ENCODE results near the gene KIF5C. TPM values are rescaled to one million over a fixed set of nuclear protein-coding genes. Genes with fewer than 3 reads are reported as not detected.

KIF5C gene
- total RNA-seq (2016; rRNA removed; fragmentation: Illumina TruSeq; extraction: Trizol): 0.15 TPM in 2 replicates
- not detected in 2 replicates for total RNA-seq (2016; cell fraction: cytosol; rRNA removed; fragmentation: Illumina TruSeq; extraction: Trizol; ENCODE audit: low read depth)
- 0.13 and 0.31 TPM in 2 replicates for total RNA-seq (2016; cell fraction: insoluble cytoplasmic fraction; rRNA removed; fragmentation: Illumina TruSeq; extraction: Trizol)
- 0.09 TPM in 1 of 2 replicates, not detected in the other for total RNA-seq (2016; cell fraction: membrane; rRNA removed; fragmentation: Illumina TruSeq; extraction: Trizol)
- total RNA-seq (2016; cell fraction: nucleus; rRNA removed; fragmentation: Illumina TruSeq; extraction: Trizol): 0.31 and 0.47 TPM in 2 replicates
- 0.17 and 0.20 TPM in 2 replicates for polyA plus RNA-seq (2011; rRNA removed)
- 0.05 and 0.21 TPM in 2 replicates for polyA plus RNA-seq (2011; cell fraction: cytosol; rRNA removed)
- 0.37 and 0.74 TPM in 2 replicates for polyA plus RNA-seq (2011; cell fraction: nucleus; rRNA removed)
- 0.16 and 0.43 TPM in 2 replicates for polyA plus RNA-seq (2012)
- not detected in 2 replicates for polyA plus RNA-seq (2016; cell fraction: cytosol; fragmentation: Illumina TruSeq; extraction: Trizol; ENCODE audit: low read depth)
- 0.12 and 0.17 TPM in 2 replicates for polyA plus RNA-seq (2016; cell fraction: insoluble cytoplasmic fraction; fragmentation: Illumina TruSeq; extraction: Trizol; ENCODE audit: low read depth)
- polyA plus RNA-seq (2016; cell fraction: membrane; fragmentation: Illumina TruSeq; extraction: Trizol; ENCODE audit: low read depth): 0.03 TPM in 1 of 2 replicates, not detected in the other
- polyA plus RNA-seq (2016; cell fraction: nucleus; fragmentation: Illumina TruSeq; extraction: Trizol; ENCODE audit: insufficient read depth, low read depth): 0.19 and 0.63 TPM in 2 replicates
- polyA minus RNA-seq (2011; rRNA and poly(A)+ RNA removed; ENCODE audit: low replicate concordance): 1.1 TPM in 1 of 2 replicates, not detected in the other
- polyA minus RNA-seq (2011; cell fraction: cytosol; rRNA and poly(A)+ RNA removed): 0.20 and 0.88 TPM in 2 replicates
- polyA minus RNA-seq (2011; cell fraction: nucleus; rRNA and poly(A)+ RNA removed): 0.77 and 0.99 TPM in 2 replicates
- percentile 16 among the genes with signal in this experiment for Bru-seq, nascent RNA
- percentile 18 among the genes with signal in this experiment for BruChase-seq, experiment 1, labeled RNA remaining after a 6-hour chase
- BruChase-seq, experiment 2, labeled RNA remaining after a 2-hour chase: percentile 15 among the genes with signal in this experiment
- long read RNA-seq, experiment 1: 0 reads
- long read RNA-seq, experiment 2, partial matches to known transcripts: 0 of 2 reads
- long read RNA-seq, experiment 2, other reads (novel, unspliced or antisense): 2 of 2 reads

DNA sequence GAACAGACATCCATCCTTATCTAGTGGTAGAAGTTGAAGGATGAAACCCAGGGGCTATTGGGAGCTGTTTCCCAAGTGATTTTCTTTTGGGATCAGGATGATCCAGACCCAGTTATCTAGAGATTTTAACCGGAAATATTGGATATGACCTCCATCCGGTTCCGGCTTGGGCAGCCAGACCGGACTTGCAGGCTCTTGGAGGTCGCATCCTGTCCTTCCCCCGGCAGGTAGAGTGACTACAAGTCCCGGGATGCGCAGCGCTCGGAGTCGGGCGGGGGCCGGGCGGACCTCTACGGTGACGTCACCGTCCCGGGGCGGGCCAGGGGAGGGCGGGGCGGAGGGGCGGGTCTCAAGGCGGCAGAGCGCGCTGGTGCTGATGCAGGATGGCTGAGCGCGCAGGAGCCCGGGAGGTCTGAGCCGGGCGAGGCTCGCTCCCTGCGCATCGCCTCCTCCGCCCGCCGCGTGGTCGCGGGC is at the start of gene KIF5C:
TSS of gene KIF5C (plus strand) at position 360 of the 474 bp plus-strand sequence. CDS start 391 bp downstream, outside the sequence.
- Histone ChIP-seq H3K4me3 (replicated peaks in 1 of 3; ENCODE audit: insufficient read depth in 1 of 3, low read depth in 2 of 3, low read length in 3 of 3) (peak within 1 kb of the TSS in 1 of 3 experiments; percentile 52; a peak in 3 of 6 replicates), H3K9ac (ENCODE audit: insufficient read depth, low read depth, low read length) (no peak within 1 kb of the TSS), H3K27ac (ENCODE audit: extremely low read length, insufficient read depth, low read length) (no peak within 1 kb of the TSS), H2AFZ (ENCODE audit: low read length) (no peak within 1 kb of the TSS), H3K4me2 (ENCODE audit: low read depth, low read length) (peak within 1 kb of the TSS; percentile 63), H3K9me3 (ENCODE audit: low read length) (no peaks in the 10 kb centered on the region), H4K20me1 (ENCODE audit: insufficient read depth, low read length) (no peaks in the 10 kb centered on the region), H3K27me3 (ENCODE audit: control insufficient read depth in 1 of 2, insufficient read depth in 2 of 2, low read length in 2 of 2) (peaks cover 2 to 39% of the 10 kb centered on the region in 2 experiments; a peak in 4 of 5 replicates), H3K4me1 (ENCODE audit: insufficient read depth, low read length) (peaks cover 13% of the 10 kb centered on the region; the same call in 1 of the 2 replicates), H3K36me3 (replicated peaks in 1 of 2; ENCODE audit: control insufficient read depth in 1 of 2, insufficient read depth in 2 of 2, low read length in 2 of 2) (no peaks in the 10 kb centered on the region), H3K79me2 (ENCODE audit: insufficient read depth, low read length) (no peaks in the 10 kb centered on the region)
- intact Hi-C loops (cut with micrococcal nuclease; ENCODE audit: unreplicated experiment): no loop called here
- FAIRE-seq (no peak), ATAC-seq (peak; percentile 45), DNase-seq (ENCODE audit: low spot score) (peak; percentile 52)
- POLR2A ChIA-PET: no interaction called here
- in situ Hi-C loops (cut with HindIII; ENCODE audit: extremely low pct_ligation_motif_present, low pct_unique_long_range_greater_than_20kb): no loop called here
- BruUV-seq (replicated peaks): no TSS peak
- CTCF ChIA-PET (ENCODE audit: low intra/inter-chr PET ratio, low total read pairs): no interaction called here
- WGBS (ENCODE audit: low lambda C conversion rate): 43% methylated on average over 23 of the region's 39 CpGs
- TF ChIP-seq POGZ (CRISPR knock-in tag; IDR thresholded peaks at IDR 0.05) (no peak), ZNF780A (CRISPR knock-in tag; IDR thresholded peaks at IDR 0.05) (no peak), ZFP36L1 (CRISPR knock-in tag; IDR thresholded peaks at IDR 0.05) (no peak), MAFG (CRISPR knock-in tag; IDR thresholded peaks at IDR 0.05) (no peak), ZBTB1 (CRISPR knock-in tag; IDR thresholded peaks at IDR 0.05; ENCODE audit: borderline replicate concordance) (no peak), CREB1 (IDR thresholded peaks at IDR 0.05) (peak; percentile 91), CREB1 (CRISPR knock-in tag; IDR thresholded peaks at IDR 0.05) (no peak), MED1 (CRISPR knock-in tag; IDR thresholded peaks at IDR 0.05) (no peak), ZNF143 (CRISPR knock-in tag; IDR thresholded peaks at IDR 0.05) (peak; percentile 82), DNMT1 (CRISPR knock-in tag; IDR thresholded peaks at IDR 0.05) (no peak), RXRB (CRISPR knock-in tag; IDR thresholded peaks at IDR 0.05; ENCODE audit: borderline replicate concordance) (no peak), ZNF670 (CRISPR knock-in tag; IDR thresholded peaks at IDR 0.05; ENCODE audit: borderline replicate concordance) (no peak), ZBTB21 (CRISPR knock-in tag; IDR thresholded peaks at IDR 0.05) (no peak)
- TF ChIP-seq, protein P1, sequence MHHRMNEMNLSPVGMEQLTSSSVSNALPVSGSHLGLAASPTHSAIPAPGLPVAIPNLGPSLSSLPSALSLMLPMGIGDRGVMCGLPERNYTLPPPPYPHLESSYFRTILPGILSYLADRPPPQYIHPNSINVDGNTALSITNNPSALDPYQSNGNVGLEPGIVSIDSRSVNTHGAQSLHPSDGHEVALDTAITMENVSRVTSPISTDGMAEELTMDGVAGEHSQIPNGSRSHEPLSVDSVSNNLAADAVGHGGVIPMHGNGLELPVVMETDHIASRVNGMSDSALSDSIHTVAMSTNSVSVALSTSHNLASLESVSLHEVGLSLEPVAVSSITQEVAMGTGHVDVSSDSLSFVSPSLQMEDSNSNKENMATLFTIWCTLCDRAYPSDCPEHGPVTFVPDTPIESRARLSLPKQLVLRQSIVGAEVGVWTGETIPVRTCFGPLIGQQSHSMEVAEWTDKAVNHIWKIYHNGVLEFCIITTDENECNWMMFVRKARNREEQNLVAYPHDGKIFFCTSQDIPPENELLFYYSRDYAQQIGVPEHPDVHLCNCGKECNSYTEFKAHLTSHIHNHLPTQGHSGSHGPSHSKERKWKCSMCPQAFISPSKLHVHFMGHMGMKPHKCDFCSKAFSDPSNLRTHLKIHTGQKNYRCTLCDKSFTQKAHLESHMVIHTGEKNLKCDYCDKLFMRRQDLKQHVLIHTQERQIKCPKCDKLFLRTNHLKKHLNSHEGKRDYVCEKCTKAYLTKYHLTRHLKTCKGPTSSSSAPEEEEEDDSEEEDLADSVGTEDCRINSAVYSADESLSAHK (CRISPR knock-in tag; IDR thresholded peaks at IDR 0.05; ENCODE audit: borderline replicate concordance): no peak
- TF ChIP-seq, protein P2, sequence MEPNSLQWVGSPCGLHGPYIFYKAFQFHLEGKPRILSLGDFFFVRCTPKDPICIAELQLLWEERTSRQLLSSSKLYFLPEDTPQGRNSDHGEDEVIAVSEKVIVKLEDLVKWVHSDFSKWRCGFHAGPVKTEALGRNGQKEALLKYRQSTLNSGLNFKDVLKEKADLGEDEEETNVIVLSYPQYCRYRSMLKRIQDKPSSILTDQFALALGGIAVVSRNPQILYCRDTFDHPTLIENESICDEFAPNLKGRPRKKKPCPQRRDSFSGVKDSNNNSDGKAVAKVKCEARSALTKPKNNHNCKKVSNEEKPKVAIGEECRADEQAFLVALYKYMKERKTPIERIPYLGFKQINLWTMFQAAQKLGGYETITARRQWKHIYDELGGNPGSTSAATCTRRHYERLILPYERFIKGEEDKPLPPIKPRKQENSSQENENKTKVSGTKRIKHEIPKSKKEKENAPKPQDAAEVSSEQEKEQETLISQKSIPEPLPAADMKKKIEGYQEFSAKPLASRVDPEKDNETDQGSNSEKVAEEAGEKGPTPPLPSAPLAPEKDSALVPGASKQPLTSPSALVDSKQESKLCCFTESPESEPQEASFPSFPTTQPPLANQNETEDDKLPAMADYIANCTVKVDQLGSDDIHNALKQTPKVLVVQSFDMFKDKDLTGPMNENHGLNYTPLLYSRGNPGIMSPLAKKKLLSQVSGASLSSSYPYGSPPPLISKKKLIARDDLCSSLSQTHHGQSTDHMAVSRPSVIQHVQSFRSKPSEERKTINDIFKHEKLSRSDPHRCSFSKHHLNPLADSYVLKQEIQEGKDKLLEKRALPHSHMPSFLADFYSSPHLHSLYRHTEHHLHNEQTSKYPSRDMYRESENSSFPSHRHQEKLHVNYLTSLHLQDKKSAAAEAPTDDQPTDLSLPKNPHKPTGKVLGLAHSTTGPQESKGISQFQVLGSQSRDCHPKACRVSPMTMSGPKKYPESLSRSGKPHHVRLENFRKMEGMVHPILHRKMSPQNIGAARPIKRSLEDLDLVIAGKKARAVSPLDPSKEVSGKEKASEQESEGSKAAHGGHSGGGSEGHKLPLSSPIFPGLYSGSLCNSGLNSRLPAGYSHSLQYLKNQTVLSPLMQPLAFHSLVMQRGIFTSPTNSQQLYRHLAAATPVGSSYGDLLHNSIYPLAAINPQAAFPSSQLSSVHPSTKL (CRISPR knock-in tag; IDR thresholded peaks at IDR 0.05): no peak
